ENCODE data around the gene COPA. TPM values are rescaled to one million over a fixed set of nuclear protein-coding genes. Genes with fewer than 3 reads are reported as not detected.
A peak's percentile ranks its signal among the peaks of the same experiment; 100 is the strongest.

COPA gene
- total and polyA plus RNA-seq, 4 experiments from 2014 or later = 115 to 150 (median 130) TPM

- no peak for DNase-seq
- Histone ChIP-seq H3K27ac (ENCODE audit: low read depth, low read length) (no peak overlapping the region), H3K4me3 (ENCODE audit: low read length in 2 of 2) (no peak overlapping the region), H3K9me3 (ENCODE audit: control insufficient read depth in 1 of 2, low read length in 2 of 2) (no peaks in the 10 kb centered on the region), H3K27me3 (ENCODE audit: insufficient read depth, low read length) (no peaks in the 10 kb centered on the region), H3K4me1 (ENCODE audit: insufficient read depth, low read length) (no peaks in the 10 kb centered on the region), H3K36me3 (ENCODE audit: insufficient read depth, low read length) (peaks cover 73% of the 10 kb centered on the region)
- peaks cover 0 to 6% (median 4%) of the 10 kb centered on the region in 4 donors for H3K4me1 Mint-ChIP-seq
- CTCF ChIA-PET (ENCODE audit: partially characterized antibody) = interaction anchor here (0.9 to 3.4 kb wide), 3 partner anchors 35 to 44 kb away, joined by 3 to 22 read pairs (median 4); no protein-coding TSS in a partner anchor
- intact Hi-C loops (cut with micrococcal nuclease) = no loop called here
- H3K27me3 Mint-ChIP-seq = no peaks in the 10 kb centered on the region
- H3K27ac Mint-ChIP-seq = no peak overlapping the region
- POLR2A ChIA-PET (ENCODE audit: partially characterized antibody) = no interaction called here
- peaks cover 52 to 80% of the 10 kb centered on the region in 2 donors for H3K36me3 Mint-ChIP-seq
- H3K9me3 Mint-ChIP-seq = no peaks in the 10 kb centered on the region
- H3K4me3 Mint-ChIP-seq = no peak overlapping the region
Measured at GRCh38 chr1:160332516-160332915, 10.5 kb downstream of the COPA start.

- Histone ChIP-seq H3K27ac (ENCODE audit: low read depth, low read length) (no peak overlapping the region), H3K4me1 (ENCODE audit: insufficient read depth, low read length) (no peaks in the 10 kb centered on the region), H3K27me3 (ENCODE audit: insufficient read depth, low read length) (no peaks in the 10 kb centered on the region), H3K36me3 (ENCODE audit: insufficient read depth, low read length) (peaks cover 85% of the 10 kb centered on the region), H3K4me3 (ENCODE audit: low read length in 2 of 2) (no peak overlapping the region), H3K9me3 (ENCODE audit: control insufficient read depth in 1 of 2, low read length in 2 of 2) (no peaks in the 10 kb centered on the region)
- Mint-ChIP-seq H3K9me3 (no peaks in the 10 kb centered on the region), H3K4me1 (peaks cover 0 to 5% (median 3%) of the 10 kb centered on the region in 4 donors), H3K27ac (peak overlapping the region in 4 of 7 donors; percentile 1 to 68 (median 47)), H3K36me3 (peaks cover 57 to 84% of the 10 kb centered on the region in 2 donors), H3K4me3 (no peak overlapping the region), H3K27me3 (no peaks in the 10 kb centered on the region)
- POLR2A ChIA-PET (ENCODE audit: partially characterized antibody) = interaction anchor here (0.5 kb wide), 1 partner anchor 42 kb away, joined by 3 read pairs; no protein-coding TSS in a partner anchor
- no peak for DNase-seq
- CTCF ChIA-PET (ENCODE audit: partially characterized antibody) = interaction anchor here (1.8 to 2.0 kb wide), 2 partner anchors 8 to 39 kb away, joined by 5 to 6 read pairs; no protein-coding TSS in a partner anchor
- intact Hi-C loops (cut with micrococcal nuclease) = no loop called here
Measured at GRCh38 chr1:160330119-160330518, 12.9 kb downstream of the COPA start.

- H3K9me3 Mint-ChIP-seq = no peaks in the 10 kb centered on the region
- no peak overlapping the region for H3K27ac ChIP-seq (ENCODE audit: low read depth, low read length)
- H3K27ac Mint-ChIP-seq = no peak overlapping the region
- H3K36me3 ChIP-seq (ENCODE audit: insufficient read depth, low read length) = peaks cover 83% of the 10 kb centered on the region
- POLR2A ChIA-PET (ENCODE audit: partially characterized antibody) = interaction anchor here (0.7 to 1.1 kb wide), 2 partner anchors 24 to 68 kb away, joined by 3 read pairs; no protein-coding TSS in a partner anchor
- no peaks in the 10 kb centered on the region for H3K27me3 Mint-ChIP-seq
- H3K9me3 ChIP-seq (ENCODE audit: control insufficient read depth in 1 of 2, low read length in 2 of 2) = no peaks in the 10 kb centered on the region
- intact Hi-C loops (cut with micrococcal nuclease) = no loop called here
- H3K4me3 ChIP-seq (ENCODE audit: low read length in 2 of 2) = no peak overlapping the region
- H3K4me1 ChIP-seq (ENCODE audit: insufficient read depth, low read length) = no peaks in the 10 kb centered on the region
- H3K27me3 ChIP-seq (ENCODE audit: insufficient read depth, low read length) = no peaks in the 10 kb centered on the region
- peaks cover 0 to 5% (median 3%) of the 10 kb centered on the region in 4 donors for H3K4me1 Mint-ChIP-seq
- H3K36me3 Mint-ChIP-seq = peaks cover 54 to 80% of the 10 kb centered on the region in 2 donors
- H3K4me3 Mint-ChIP-seq = no peak overlapping the region
- DNase-seq = no peak
- CTCF ChIA-PET (ENCODE audit: partially characterized antibody) = interaction anchor here (0.7 to 1.8 kb wide), 4 partner anchors 10 to 250 kb away, joined by 3 to 5 read pairs (median 4); no protein-coding TSS in a partner anchor
Measured at GRCh38 chr1:160328184-160328583, 14.9 kb downstream of the COPA start.

GRCh38 chr1:160326418-160326817, 16.6 kb downstream of the COPA start:
- Mint-ChIP-seq H3K9me3 (no peaks in the 10 kb centered on the region), H3K36me3 (peaks cover 56 to 79% of the 10 kb centered on the region in 2 donors), H3K4me1 (peaks cover 6 to 13% (median 9%) of the 10 kb centered on the region in 4 donors), H3K27ac (peak overlapping the region in 1 of 7 donors; percentile 41), H3K27me3 (no peaks in the 10 kb centered on the region), H3K4me3 (no peak overlapping the region)
- no peak for DNase-seq
- ChIA-PET CTCF (ENCODE audit: partially characterized antibody) (interaction anchor here (0.9 kb wide), 1 partner anchor 35 kb away, joined by 3 read pairs; no protein-coding TSS in a partner anchor), POLR2A (ENCODE audit: partially characterized antibody) (no interaction called here)
- no peaks in the 10 kb centered on the region for H3K27me3 ChIP-seq (ENCODE audit: insufficient read depth, low read length)
- no peak overlapping the region for H3K4me3 ChIP-seq (ENCODE audit: low read length in 2 of 2)
- no peak overlapping the region for H3K27ac ChIP-seq (ENCODE audit: low read depth, low read length)
- intact Hi-C loops (cut with micrococcal nuclease) = no loop called here
- H3K4me1 ChIP-seq (ENCODE audit: insufficient read depth, low read length) = no peaks in the 10 kb centered on the region
- peaks cover 71% of the 10 kb centered on the region for H3K36me3 ChIP-seq (ENCODE audit: insufficient read depth, low read length)
- H3K9me3 ChIP-seq (ENCODE audit: control insufficient read depth in 1 of 2, low read length in 2 of 2) = no peaks in the 10 kb centered on the region

GRCh38 chr1:160325252-160325651, 17.8 kb downstream of the COPA start:
- no peak overlapping the region for H3K4me3 Mint-ChIP-seq
- H3K27ac Mint-ChIP-seq = peak overlapping the region in 1 of 7 donors; percentile 57
- CTCF ChIA-PET (ENCODE audit: partially characterized antibody) = interaction anchor here (0.9 kb wide), 1 partner anchor 34 kb away, joined by 3 read pairs; no protein-coding TSS in a partner anchor
- H3K36me3 ChIP-seq (ENCODE audit: insufficient read depth, low read length) = peaks cover 59% of the 10 kb centered on the region
- H3K9me3 Mint-ChIP-seq = no peaks in the 10 kb centered on the region
- H3K4me3 ChIP-seq (ENCODE audit: low read length in 2 of 2) = no peak overlapping the region
- H3K27me3 ChIP-seq (ENCODE audit: insufficient read depth, low read length) = no peaks in the 10 kb centered on the region
- H3K27me3 Mint-ChIP-seq = no peaks in the 10 kb centered on the region
- no peak for DNase-seq
- no peaks in the 10 kb centered on the region for H3K4me1 ChIP-seq (ENCODE audit: insufficient read depth, low read length)
- POLR2A ChIA-PET (ENCODE audit: partially characterized antibody) = no interaction called here
- H3K9me3 ChIP-seq (ENCODE audit: control insufficient read depth in 1 of 2, low read length in 2 of 2) = no peaks in the 10 kb centered on the region
- H3K4me1 Mint-ChIP-seq = peaks cover 10 to 22% (median 15%) of the 10 kb centered on the region in 4 donors
- peaks cover 59 to 78% of the 10 kb centered on the region in 2 donors for H3K36me3 Mint-ChIP-seq
- no peak overlapping the region for H3K27ac ChIP-seq (ENCODE audit: low read depth, low read length)
- intact Hi-C loops (cut with micrococcal nuclease) = no loop called here

- Histone ChIP-seq H3K9me3 (ENCODE audit: control insufficient read depth in 1 of 2, low read length in 2 of 2) (no peaks in the 10 kb centered on the region), H3K36me3 (ENCODE audit: insufficient read depth, low read length) (peaks cover 50% of the 10 kb centered on the region)
- POLR2A ChIA-PET (ENCODE audit: partially characterized antibody) = no interaction called here
Measured at GRCh38 chr1:160322831-160323230, 20.2 kb downstream of the COPA start.

GRCh38 chr1:160315359-160315758, 27.7 kb downstream of the COPA start:
- no peak overlapping the region for H3K4me3 Mint-ChIP-seq
- no peaks in the 10 kb centered on the region for H3K27me3 ChIP-seq (ENCODE audit: insufficient read depth, low read length)
- H3K4me3 ChIP-seq (ENCODE audit: low read length in 2 of 2) = no peak overlapping the region
- ChIA-PET POLR2A (ENCODE audit: partially characterized antibody) (no interaction called here), CTCF (ENCODE audit: partially characterized antibody) (interaction anchor here (1.7 kb wide), 1 partner anchor 24 kb away, joined by 4 read pairs; no protein-coding TSS in a partner anchor)
- peaks cover 80 to 84% of the 10 kb centered on the region in 2 donors for H3K36me3 Mint-ChIP-seq
- DNase-seq = no peak
- H3K9me3 Mint-ChIP-seq = peaks cover 2 to 17% (median 13%) of the 10 kb centered on the region in 8 donors
- H3K4me1 Mint-ChIP-seq = peaks cover 13 to 25% (median 17%) of the 10 kb centered on the region in 4 donors
- H3K27ac Mint-ChIP-seq = no peak overlapping the region
- intact Hi-C loops (cut with micrococcal nuclease) = no loop called here
- H3K36me3 ChIP-seq (ENCODE audit: insufficient read depth, low read length) = peaks cover 77% of the 10 kb centered on the region
- no peaks in the 10 kb centered on the region for H3K27me3 Mint-ChIP-seq
- H3K4me1 ChIP-seq (ENCODE audit: insufficient read depth, low read length) = no peaks in the 10 kb centered on the region
- no peaks in the 10 kb centered on the region for H3K9me3 ChIP-seq (ENCODE audit: control insufficient read depth in 1 of 2, low read length in 2 of 2)
- H3K27ac ChIP-seq (ENCODE audit: low read depth, low read length) = no peak overlapping the region

More at GRCh38 chr1:160322831-160323230, 20.2 kb downstream of the COPA start:
- Histone ChIP-seq H3K27ac (ENCODE audit: low read depth, low read length) (no peak overlapping the region), H3K4me3 (ENCODE audit: low read length in 2 of 2) (no peak overlapping the region), H3K4me1 (ENCODE audit: insufficient read depth, low read length) (no peaks in the 10 kb centered on the region), H3K27me3 (ENCODE audit: insufficient read depth, low read length) (no peaks in the 10 kb centered on the region)
- CTCF ChIA-PET (ENCODE audit: partially characterized antibody) = no interaction called here
- intact Hi-C loops (cut with micrococcal nuclease) = no loop called here
- Mint-ChIP-seq H3K27ac (peak overlapping the region in 1 of 7 donors; percentile 72), H3K4me1 (peaks cover 18 to 32% (median 28%) of the 10 kb centered on the region in 4 donors), H3K36me3 (peaks cover 64 to 71% of the 10 kb centered on the region in 2 donors), H3K4me3 (no peak overlapping the region), H3K27me3 (no peaks in the 10 kb centered on the region), H3K9me3 (peaks cover 0 to 2% (median 2%) of the 10 kb centered on the region in 8 donors)
- DNase-seq = no peak

Data from CD4-positive, alpha-beta memory T cell (primary cell).